ENCODE results near the gene ZCCHC14. TPM values are rescaled to one million over a fixed set of nuclear protein-coding genes. Genes with fewer than 3 reads are reported as not detected.
A peak's percentile ranks its signal among the peaks of the same experiment; 100 is the strongest.
"Not testable (repeated sequence)": the region's sequence is repeated elsewhere in the genome, so short reads cannot be mapped to it uniquely, and the experiment has no call there.

ZCCHC14 gene
- total and polyA plus RNA-seq, 4 experiments from 2014 or later = 0.21 to 25.1 (median 11.9) TPM

DNA sequence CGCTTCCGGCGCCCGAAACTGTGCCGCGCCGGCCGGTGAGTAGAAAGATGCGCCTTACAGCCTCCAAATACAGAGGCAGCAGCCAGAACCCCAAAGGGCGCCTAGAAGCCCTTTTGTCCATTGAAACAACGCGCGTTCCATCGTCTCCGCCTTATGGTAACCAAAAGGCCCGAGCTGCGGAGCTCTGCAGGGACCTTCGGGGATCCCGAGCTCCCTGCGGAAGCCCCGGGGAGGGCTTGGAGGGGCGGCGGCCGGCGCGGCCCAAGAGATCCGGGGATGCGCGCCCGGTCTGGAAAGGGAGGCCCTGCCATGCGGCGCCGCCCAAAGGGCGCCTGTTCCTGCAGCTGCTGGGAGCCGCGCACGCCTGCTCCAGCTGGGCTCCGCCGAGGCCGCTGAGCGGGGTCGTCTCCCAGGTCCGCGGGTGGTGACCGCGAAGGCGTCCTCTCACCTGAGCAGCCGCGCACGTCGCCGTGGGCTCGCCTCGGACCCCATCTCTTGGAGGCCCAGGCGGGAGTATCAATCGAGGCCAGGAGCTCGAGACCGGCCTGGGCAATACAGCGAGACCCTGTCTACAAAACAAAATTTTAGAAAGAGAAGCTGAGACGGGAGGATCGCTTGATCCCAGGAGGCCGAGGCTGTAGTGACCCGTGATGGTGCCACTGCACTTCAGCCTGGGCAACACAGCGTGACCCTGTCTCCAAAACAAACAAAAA, 108.5 kb downstream of the ZCCHC14 start:
- H3K27ac Mint-ChIP-seq = peak overlapping the region; percentile 93 to 100 (median 96)
- H3K27me3 Mint-ChIP-seq = peaks cover 0 to 3% of the 10 kb centered on the region in 2 donors
- H3K4me1 ChIP-seq (ENCODE audit: insufficient read depth, low read length) = peaks cover 64% of the 10 kb centered on the region
- intact Hi-C loops (cut with micrococcal nuclease) = loop anchor here (5.0 kb wide), 1 partner anchor 37 kb away; no protein-coding TSS in a partner anchor
- H3K27ac ChIP-seq (ENCODE audit: low read depth, low read length) = peak overlapping the region; percentile 63
- H3K9me3 ChIP-seq (ENCODE audit: control insufficient read depth in 1 of 2, low read length in 2 of 2) = no peaks in the 10 kb centered on the region
- ChIA-PET CTCF (ENCODE audit: partially characterized antibody) (interaction anchor here (0.6 to 2.9 kb wide), 6 partner anchors 10 to 76 kb away, joined by 3 to 42 read pairs (median 5); no protein-coding TSS in a partner anchor), POLR2A (ENCODE audit: partially characterized antibody) (interaction anchor here (0.6 to 3.6 kb wide), 20 partner anchors 10 to 567 kb away, joined by 3 to 105 read pairs (median 4); partner anchors contain the start of genes BANP, C16orf95, KLHDC4 and MAP1LC3B)
- H3K4me3 Mint-ChIP-seq = peak overlapping the region; percentile 84 to 98 (median 92)
- H3K4me1 Mint-ChIP-seq = peaks cover 37 to 71% (median 54%) of the 10 kb centered on the region in 4 donors
- H3K4me3 ChIP-seq (ENCODE audit: low read length in 2 of 2) = peak overlapping the region; percentile 47 to 78
- DNase-seq = no peak
- H3K27me3 ChIP-seq (ENCODE audit: insufficient read depth, low read length) = no peaks in the 10 kb centered on the region
- peaks cover 4 to 14% of the 10 kb centered on the region in 2 donors for H3K36me3 Mint-ChIP-seq
- no peaks in the 10 kb centered on the region for H3K36me3 ChIP-seq (ENCODE audit: insufficient read depth, low read length)
- peaks cover 0 to 5% (median 0%) of the 10 kb centered on the region in 8 donors for H3K9me3 Mint-ChIP-seq

DNA sequence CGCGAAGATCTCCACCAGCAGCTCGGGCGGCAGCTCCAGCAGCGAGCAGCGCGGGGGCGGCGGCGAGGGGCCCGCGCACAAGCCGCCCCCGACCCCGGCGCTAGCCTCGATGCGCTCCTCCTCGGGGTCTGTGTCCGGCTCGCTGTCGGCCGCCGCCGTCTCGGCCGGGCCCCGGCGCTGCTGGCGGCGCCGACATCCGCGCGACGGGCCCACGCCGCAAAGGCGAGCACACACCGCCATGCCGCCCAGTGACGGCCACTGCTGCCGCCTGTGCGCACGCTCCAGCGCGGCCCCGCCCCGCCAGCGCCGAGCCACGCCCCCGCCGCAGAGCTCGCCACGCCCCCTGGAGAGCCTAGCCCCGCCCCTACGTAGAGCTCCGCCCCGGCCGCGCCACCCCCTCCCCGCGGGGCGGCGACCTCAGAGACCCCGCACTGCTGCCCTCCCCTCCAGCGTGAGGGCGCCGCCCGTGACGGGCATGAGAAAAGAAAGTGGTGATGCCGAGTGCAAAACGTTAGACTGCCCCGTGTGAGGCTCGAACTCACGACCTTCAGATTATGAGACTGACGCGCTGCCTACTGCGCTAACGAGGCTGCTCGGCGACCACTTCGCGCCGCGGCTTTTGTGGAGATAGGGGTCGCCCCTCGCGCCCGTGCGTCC, 109.2 kb downstream of the ZCCHC14 start, which contains the start of gene FBXO31:
Gene FBXO31, minus strand, starts transcription at position 272 of the 657 bp plus-strand sequence. Its CDS starts 32 bp downstream, at position 240.
- H3K27ac ChIP-seq (ENCODE audit: low read depth, low read length) = peak within 1 kb of the TSS; percentile 63
- peak within 1 kb of the TSS; percentile 91 to 98 (median 93) for H3K4me3 Mint-ChIP-seq
- ChIA-PET POLR2A (ENCODE audit: partially characterized antibody) (interaction anchor here (0.6 to 3.6 kb wide), 22 partner anchors 10 to 567 kb away, joined by 3 to 105 read pairs (median 4); partner anchors contain the start of genes BANP, C16orf95, KLHDC4 and MAP1LC3B), CTCF (ENCODE audit: partially characterized antibody) (interaction anchor here (0.6 to 2.9 kb wide), 7 partner anchors 10 to 76 kb away, joined by 3 to 42 read pairs (median 5); partner anchors contain the start of gene C16orf95)
- DNase-seq = peak; percentile 89 to 95 (median 89)
- H3K4me1 ChIP-seq (ENCODE audit: insufficient read depth, low read length) = peaks cover 65% of the 10 kb centered on the region
- H3K36me3 Mint-ChIP-seq = peaks cover 4 to 14% of the 10 kb centered on the region in 2 donors
- peaks cover 0 to 5% (median 0%) of the 10 kb centered on the region in 8 donors for H3K9me3 Mint-ChIP-seq
- H3K27me3 Mint-ChIP-seq = peaks cover 0 to 3% of the 10 kb centered on the region in 2 donors
- H3K27ac Mint-ChIP-seq = peak within 1 kb of the TSS; percentile 93 to 100 (median 96)
- peaks cover 39 to 72% (median 56%) of the 10 kb centered on the region in 4 donors for H3K4me1 Mint-ChIP-seq
- intact Hi-C loops (cut with micrococcal nuclease) = loop anchor here (1.0 to 5.0 kb wide), 3 partner anchors 9 to 66 kb away; partner anchors contain the start of genes C16orf95 and MAP1LC3B
- H3K36me3 ChIP-seq (ENCODE audit: insufficient read depth, low read length) = no peaks in the 10 kb centered on the region
- no peaks in the 10 kb centered on the region for H3K9me3 ChIP-seq (ENCODE audit: control insufficient read depth in 1 of 2, low read length in 2 of 2)
- no peaks in the 10 kb centered on the region for H3K27me3 ChIP-seq (ENCODE audit: insufficient read depth, low read length)
- peak within 1 kb of the TSS; percentile 52 to 78 for H3K4me3 ChIP-seq (ENCODE audit: low read length in 2 of 2)

GRCh38 chr16:87382023-87382785, 110.6 kb downstream of the ZCCHC14 start:
- peaks cover 0 to 3% of the 10 kb centered on the region in 2 donors for H3K27me3 Mint-ChIP-seq
- peak in 1 of 5 donors; percentile 6 for DNase-seq
- Histone ChIP-seq H3K36me3 (ENCODE audit: insufficient read depth, low read length) (no peaks in the 10 kb centered on the region), H3K4me1 (ENCODE audit: insufficient read depth, low read length) (peaks cover 51% of the 10 kb centered on the region), H3K4me3 (ENCODE audit: low read length in 2 of 2) (peak overlapping the region; percentile 52 to 78), H3K9me3 (ENCODE audit: control insufficient read depth in 1 of 2, low read length in 2 of 2) (no peaks in the 10 kb centered on the region), H3K27ac (ENCODE audit: low read depth, low read length) (peak overlapping the region; percentile 63), H3K27me3 (ENCODE audit: insufficient read depth, low read length) (no peaks in the 10 kb centered on the region)
- intact Hi-C loops (cut with micrococcal nuclease) = loop anchor here (5.0 kb wide), 1 partner anchor 35 kb away; no protein-coding TSS in a partner anchor
- peaks cover 0 to 5% (median 0%) of the 10 kb centered on the region in 8 donors for H3K9me3 Mint-ChIP-seq
- H3K27ac Mint-ChIP-seq = peak overlapping the region; percentile 88 to 100 (median 92)
- peak overlapping the region; percentile 85 to 94 (median 90) for H3K4me3 Mint-ChIP-seq
- peaks cover 4 to 13% of the 10 kb centered on the region in 2 donors for H3K36me3 Mint-ChIP-seq
- ChIA-PET POLR2A (ENCODE audit: partially characterized antibody) (interaction anchor here (1.1 to 3.6 kb wide), 6 partner anchors 12 to 384 kb away, joined by 3 to 105 read pairs (median 12); partner anchors contain the start of genes C16orf95, KLHDC4 and MAP1LC3B), CTCF (ENCODE audit: partially characterized antibody) (interaction anchor here (0.9 to 2.9 kb wide), 6 partner anchors 12 to 254 kb away, joined by 3 to 42 read pairs (median 3); partner anchors contain the start of gene C16orf95)
- peaks cover 30 to 58% (median 44%) of the 10 kb centered on the region in 4 donors for H3K4me1 Mint-ChIP-seq

DNA sequence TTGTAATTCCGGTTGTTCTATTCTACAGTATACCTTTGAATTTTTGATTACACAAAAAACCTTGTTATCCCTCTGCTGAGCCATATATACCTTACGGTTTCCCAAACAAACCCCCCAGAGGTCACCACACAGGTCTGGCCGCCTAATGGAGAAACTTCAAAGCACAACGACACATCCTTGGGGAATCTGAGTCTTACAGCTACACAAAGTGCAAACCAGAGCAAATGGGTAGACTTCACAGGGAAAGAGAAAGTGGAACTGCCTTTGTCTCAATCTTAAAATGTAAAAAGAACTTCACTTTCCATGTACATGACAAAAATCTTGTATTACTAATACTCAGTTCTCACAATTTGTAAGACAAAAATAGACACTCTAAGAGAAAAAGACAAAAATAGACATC, 111.9 kb downstream of the ZCCHC14 start:
- Histone ChIP-seq H3K27me3 (ENCODE audit: insufficient read depth, low read length) (no peaks in the 10 kb centered on the region), H3K36me3 (ENCODE audit: insufficient read depth, low read length) (no peaks in the 10 kb centered on the region), H3K27ac (ENCODE audit: low read depth, low read length) (peak overlapping the region; percentile 27), H3K4me3 (ENCODE audit: low read length in 2 of 2) (no peak overlapping the region), H3K9me3 (ENCODE audit: control insufficient read depth in 1 of 2, low read length in 2 of 2) (no peaks in the 10 kb centered on the region), H3K4me1 (ENCODE audit: insufficient read depth, low read length) (peaks cover 52% of the 10 kb centered on the region)
- DNase-seq = no peak
- intact Hi-C loops (cut with micrococcal nuclease) = loop anchor here (5.0 kb wide), 1 partner anchor 34 kb away; no protein-coding TSS in a partner anchor
- POLR2A ChIA-PET (ENCODE audit: partially characterized antibody) = interaction anchor here (1.2 to 3.4 kb wide), 2 partner anchors 36 to 64 kb away, joined by 3 to 17 read pairs; partner anchors contain the start of gene C16orf95
- Mint-ChIP-seq H3K27me3 (peaks cover 0 to 3% of the 10 kb centered on the region in 2 donors), H3K9me3 (peaks cover 0 to 5% (median 0%) of the 10 kb centered on the region in 8 donors), H3K4me3 (peak overlapping the region; percentile 85 to 94 (median 90)), H3K36me3 (peaks cover 5 to 14% of the 10 kb centered on the region in 2 donors), H3K4me1 (peaks cover 31 to 60% (median 47%) of the 10 kb centered on the region in 4 donors), H3K27ac (peak overlapping the region; percentile 76 to 100 (median 91))
- CTCF ChIA-PET (ENCODE audit: partially characterized antibody) = interaction anchor here (0.8 kb wide), 1 partner anchor 48 kb away, joined by 3 read pairs; no protein-coding TSS in a partner anchor

DNA sequence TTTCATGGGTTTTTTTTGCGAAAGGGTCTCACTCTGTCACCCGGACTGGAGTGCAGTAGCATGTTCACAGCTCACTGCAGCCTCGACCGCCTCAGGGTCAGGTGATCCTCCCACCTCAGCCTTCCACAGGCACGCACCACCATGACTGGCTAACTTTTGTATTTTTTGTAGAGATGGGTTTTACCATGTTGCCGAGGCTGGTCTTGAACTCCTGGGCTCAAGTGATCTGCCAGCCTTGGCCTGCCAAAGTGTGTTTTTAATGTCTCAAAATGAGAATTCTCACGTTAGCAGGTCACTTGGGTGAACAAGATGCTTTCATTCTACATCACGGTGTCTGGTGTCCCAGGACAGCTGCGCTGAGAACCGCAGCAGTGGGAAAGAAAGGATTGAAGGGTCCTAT, 112.4 kb downstream of the ZCCHC14 start:
- H3K4me1 Mint-ChIP-seq = peaks cover 34 to 60% (median 48%) of the 10 kb centered on the region in 4 donors
- H3K4me3 Mint-ChIP-seq = peak overlapping the region; percentile 85 to 94 (median 90)
- H3K9me3 ChIP-seq (ENCODE audit: control insufficient read depth in 1 of 2, low read length in 2 of 2) = no peaks in the 10 kb centered on the region
- H3K4me3 ChIP-seq (ENCODE audit: low read length in 2 of 2) = peak overlapping the region in 1 of 2 donors; percentile 24
- H3K36me3 Mint-ChIP-seq = peaks cover 9 to 16% of the 10 kb centered on the region in 2 donors
- ChIA-PET CTCF (ENCODE audit: partially characterized antibody) (no interaction called here), POLR2A (ENCODE audit: partially characterized antibody) (interaction anchor here (1.2 kb wide), 1 partner anchor 63 kb away, joined by 3 read pairs; the partner anchor contains the start of gene C16orf95)
- peaks cover 52% of the 10 kb centered on the region for H3K4me1 ChIP-seq (ENCODE audit: insufficient read depth, low read length)
- H3K36me3 ChIP-seq (ENCODE audit: insufficient read depth, low read length) = no peaks in the 10 kb centered on the region
- peak overlapping the region; percentile 27 for H3K27ac ChIP-seq (ENCODE audit: low read depth, low read length)
- DNase-seq = no peak
- H3K27ac Mint-ChIP-seq = peak overlapping the region; percentile 76 to 100 (median 91)
- intact Hi-C loops (cut with micrococcal nuclease) = loop anchor here (5.0 kb wide), 1 partner anchor 33 kb away; no protein-coding TSS in a partner anchor
- H3K27me3 ChIP-seq (ENCODE audit: insufficient read depth, low read length) = no peaks in the 10 kb centered on the region
- peaks cover 0 to 5% (median 0%) of the 10 kb centered on the region in 8 donors for H3K9me3 Mint-ChIP-seq
- peaks cover 0 to 3% of the 10 kb centered on the region in 2 donors for H3K27me3 Mint-ChIP-seq

DNA sequence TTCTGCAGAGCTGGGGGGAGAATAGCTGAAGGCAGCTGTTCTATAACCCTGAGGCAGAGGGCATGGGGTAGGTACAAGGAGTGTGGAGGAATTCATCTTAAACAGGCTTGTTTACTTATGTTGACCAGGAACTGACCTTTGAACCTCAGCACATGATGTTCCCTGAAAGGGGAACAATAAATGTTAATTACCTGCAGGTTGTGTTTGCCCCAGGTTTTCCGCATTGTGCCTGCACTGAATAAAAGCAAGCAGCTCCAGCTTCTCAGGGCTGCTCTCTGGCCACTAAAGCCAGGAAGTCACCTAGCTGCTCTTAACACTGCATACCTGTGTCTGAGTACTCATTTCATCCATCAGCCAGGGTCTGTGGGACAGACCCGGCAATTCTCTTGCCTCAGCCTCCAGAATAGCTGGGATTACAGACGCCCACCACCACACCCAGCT, 113.5 kb downstream of the ZCCHC14 start:
- H3K36me3 ChIP-seq (ENCODE audit: insufficient read depth, low read length); H3K27ac ChIP-seq (ENCODE audit: low read depth, low read length); DNase-seq; H3K4me3 ChIP-seq (ENCODE audit: low read length in 2 of 2); H3K27me3 Mint-ChIP-seq; POLR2A ChIA-PET (ENCODE audit: partially characterized antibody); CTCF ChIA-PET (ENCODE audit: partially characterized antibody); H3K27ac Mint-ChIP-seq; H3K9me3 Mint-ChIP-seq; intact Hi-C loops (cut with micrococcal nuclease); H3K27me3 ChIP-seq (ENCODE audit: insufficient read depth, low read length); H3K9me3 ChIP-seq (ENCODE audit: control insufficient read depth in 1 of 2, low read length in 2 of 2): not testable (repeated sequence)
- Mint-ChIP-seq H3K36me3 (peaks cover 9 to 17% of the 10 kb centered on the region in 2 donors), H3K4me1 (peaks cover 37 to 60% (median 49%) of the 10 kb centered on the region in 4 donors), H3K4me3 (peak overlapping the region in 2 of 8 donors; percentile 15 to 22)
- H3K4me1 ChIP-seq (ENCODE audit: insufficient read depth, low read length) = peaks cover 47% of the 10 kb centered on the region
